CD14-positive monocyte (primary cell): ENCODE data around the gene NOD2. TPM values are rescaled to one million over a fixed set of nuclear protein-coding genes. Genes with fewer than 3 reads are reported as not detected.
A peak's percentile ranks its signal among the peaks of the same experiment; 100 is the strongest.

Experiments used
- DNase-seq, 3 donors: peaks; one replicate each; pipeline ENCODE4 v3.0.0-alpha.2; 2011 to 2022
- H2AFZ ChIP-seq: 2 replicates; pipeline ENCODE4 v1.6.0; 2012; ENCODE audit warnings: mild to moderate bottlenecking, low read depth, low read length, inconsistent platforms; ENCODE audit not compliant: insufficient read depth, poor library complexity, severe bottlenecking
- H3K27ac ChIP-seq, 2 donors: 1 replicate in 1 of 2; 2 replicates in 1 of 2; pipeline ENCODE4 v1.5.1; 2012 to 2013; ENCODE audit warnings: low read length in 2 of 2, control low read depth in 1 of 2, inconsistent platforms in 1 of 2, low read depth in 1 of 2, mild to moderate bottlenecking in 1 of 2
- H3K27me3 ChIP-seq, 2 donors: one replicate each; pipeline versions ENCODE4 v1.6.0 to v1.6.1; 2011 to 2013; ENCODE audit warnings: low read length in 2 of 2; ENCODE audit not compliant: control insufficient read depth in 2 of 2, insufficient read depth in 2 of 2
- H3K36me3 ChIP-seq, 2 donors: replicated peaks in 1 of 2; 1 replicate in 1 of 2; 2 replicates in 1 of 2; pipeline versions ENCODE4 v1.5.1 to v1.6.1; 2012 to 2013; ENCODE audit warnings: low read length in 2 of 2, control low read depth in 1 of 2, inconsistent platforms in 1 of 2, mild to moderate bottlenecking in 1 of 2; ENCODE audit not compliant: insufficient read depth in 2 of 2, control insufficient read depth in 1 of 2
- H3K4me1 ChIP-seq, 2 donors: 1 replicate in 1 of 2; 2 replicates in 1 of 2; pipeline versions ENCODE4 v1.5.1 to v1.6.1; 2012 to 2013; ENCODE audit warnings: low read length in 2 of 2, control low read depth in 1 of 2, inconsistent platforms in 1 of 2, mild to moderate bottlenecking in 1 of 2, moderate library complexity in 1 of 2; ENCODE audit not compliant: insufficient read depth in 2 of 2, control insufficient read depth in 1 of 2
- H3K4me2 ChIP-seq: replicated peaks from 2 replicates; pipeline ENCODE3; 2012; ENCODE audit warnings: low read length, moderate library complexity, mild to moderate bottlenecking; ENCODE audit not compliant: poor library complexity, severe bottlenecking; ENCODE audit errors: extremely low read depth
- H3K4me3 ChIP-seq, 3 experiments: fragments of 200-600 bp in 1 of 3; sonication (generic) in 1 of 3; replicated peaks in 1 of 3; 1 replicate in 2 of 3; 2 replicates in 1 of 3; pipeline ENCODE4 v1.5.1; 2011 to 2013; ENCODE audit warnings: low read length in 3 of 3, mild to moderate bottlenecking in 3 of 3, control low read depth in 2 of 3, low read depth in 2 of 3, inconsistent platforms in 1 of 3, moderate library complexity in 1 of 3
- H3K79me2 ChIP-seq: 2 replicates; pipeline ENCODE4 v1.6.0; 2012; ENCODE audit warnings: mild to moderate bottlenecking, control low read depth, inconsistent platforms, low read length, moderate library complexity; ENCODE audit not compliant: insufficient read depth
- H3K9ac ChIP-seq: 2 replicates; pipeline ENCODE4 v1.6.0; 2017; ENCODE audit warnings: low read length, mild to moderate bottlenecking; ENCODE audit not compliant: insufficient read depth, poor library complexity, severe bottlenecking
- H3K9me3 ChIP-seq, 2 donors: replicated peaks in 1 of 2; 1 replicate in 1 of 2; 2 replicates in 1 of 2; pipeline versions ENCODE4 v1.5.1 to v1.6.1; 2012 to 2013; ENCODE audit warnings: low read length in 2 of 2, control low read depth in 1 of 2; ENCODE audit not compliant: control insufficient read depth in 1 of 2, insufficient read depth in 1 of 2
- H4K20me1 ChIP-seq: 2 replicates; pipeline ENCODE4 v1.6.0; 2012; ENCODE audit warnings: mild to moderate bottlenecking, low read length, control low read depth, moderate library complexity; ENCODE audit not compliant: insufficient read depth
- H3K27ac Mint-ChIP-seq, 7 donors: one replicate each; pipeline ENCODE4 v1.8.0; 2020; ENCODE audit warnings: mild to moderate bottlenecking in 7 of 7, mixed read lengths in 7 of 7, moderate library complexity in 6 of 7, inconsistent platforms in 2 of 7
- H3K27me3 Mint-ChIP-seq, 3 donors: one replicate each; pipeline ENCODE4 v1.8.0; 2021 to 2022; ENCODE audit warnings: low read depth in 3 of 3, mild to moderate bottlenecking in 3 of 3, mixed read lengths in 3 of 3, moderate library complexity in 3 of 3, inconsistent platforms in 1 of 3
- H3K36me3 Mint-ChIP-seq, 2 donors: one replicate each; pipeline ENCODE4 v1.8.0; 2020; ENCODE audit warnings: mixed read lengths in 2 of 2, inconsistent platforms in 1 of 2, mild to moderate bottlenecking in 1 of 2
- H3K4me1 Mint-ChIP-seq: one replicate; pipeline ENCODE4 v1.8.0; 2020; ENCODE audit warnings: mild to moderate bottlenecking, mixed read lengths
- H3K4me3 Mint-ChIP-seq, 2 donors: one replicate each; pipeline ENCODE4 v1.8.0; 2020; ENCODE audit warnings: mild to moderate bottlenecking in 2 of 2, mixed read lengths in 2 of 2, moderate library complexity in 1 of 2
- H3K9me3 Mint-ChIP-seq, 7 donors: one replicate each; pipeline ENCODE4 v1.8.0; 2020 to 2022; ENCODE audit warnings: mixed read lengths in 7 of 7, mild to moderate bottlenecking in 6 of 7, moderate library complexity in 6 of 7, inconsistent platforms in 2 of 7
- CTCF ChIP-seq: fragments of 200-600 bp; IDR thresholded peaks from one replicate; pipeline ENCODE4 v1.8.0; 2022; ENCODE audit warnings: antibody characterized with exemption, mild to moderate bottlenecking
- WGBS: methylation state at CpG from one replicate; pipeline ENCODE4 v1.1.5; 2013; ENCODE audit warnings: missing lambda C conversion rate; ENCODE audit not compliant: insufficient coverage; 5-methylcytosine and 5-hydroxymethylcytosine counted together
- intact Hi-C, 2 donors: fragments of 100-400 bp; cut with micrococcal nuclease; formaldehyde crosslinking; loops; one replicate each; pipeline versions ENCODE4 v1.15.0 to v1.15.1; 2023
- polyA plus RNA-seq, 3 donors: library from polyadenylated mRNA; depleted of rRNA in 1 of 3; unstranded in 2 of 3; stranded (reverse) in 1 of 3; fragments of 300-500 nt in 2 of 3; fragments of >200 nt in 1 of 3; fragmentation: Illumina TruSeq in 2 of 3; gene quantifications; 1 replicate in 2 of 3; 2 replicates in 1 of 3; pipeline ENCODE4 v1.2.3, GENCODE V29; 2012 to 2021

Gene NOD2
- polyA plus RNA-seq, 3 donors = 18.5 to 83.3 (median 29.7) TPM

GRCh38 chr16:50692644-50692998 lies 785 bp upstream of the NOD2 start:
- H3K4me1 Mint-ChIP-seq = peaks cover 78% of the 10 kb centered on the region
- TF ChIP-seq CTCF = no peak
- Histone ChIP-seq H4K20me1 (no peaks in the 10 kb centered on the region), H3K4me1 (peaks cover 48 to 57% of the 10 kb centered on the region in 2 donors), H3K27ac (peak overlapping the region; percentile 34 to 100), H3K9ac (peak overlapping the region; percentile 95), H2AFZ (no peak overlapping the region), H3K27me3 (no peaks in the 10 kb centered on the region), H3K79me2 (peaks cover 54% of the 10 kb centered on the region), H3K4me2 (peak overlapping the region; percentile 99), H3K9me3 (no peaks in the 10 kb centered on the region), H3K4me3 (peak overlapping the region in 2 of 3 experiments; percentile 90 to 95), H3K36me3 (no peaks in the 10 kb centered on the region)
- WGBS = 87% methylated on average over 3 of the region's 4 CpGs
- intact Hi-C loops = loop anchor here in 1 of 2 donors (10.0 kb wide), 1 partner anchor 418 kb away; no protein-coding TSS in a partner anchor
- no peaks in the 10 kb centered on the region for H3K27me3 Mint-ChIP-seq
- no peak for DNase-seq
- H3K27ac Mint-ChIP-seq = peak overlapping the region in 6 of 7 donors; percentile 92 to 98 (median 98)
- no peaks in the 10 kb centered on the region for H3K9me3 Mint-ChIP-seq
- H3K4me3 Mint-ChIP-seq = peak overlapping the region; percentile 84 to 98
- peaks cover 6 to 14% of the 10 kb centered on the region in 2 donors for H3K36me3 Mint-ChIP-seq

- Mint-ChIP-seq H3K9me3 (no peaks in the 10 kb centered on the region), H3K4me1 (peaks cover 80% of the 10 kb centered on the region), H3K36me3 (peaks cover 14 to 29% of the 10 kb centered on the region in 2 donors), H3K27ac (peak overlapping the region; percentile 98 to 100 (median 99)), H3K4me3 (peak overlapping the region; percentile 95 to 99), H3K27me3 (no peaks in the 10 kb centered on the region)
- peak overlapping the region; percentile 95 for H3K9ac ChIP-seq
- H3K79me2 ChIP-seq = peaks cover 69% of the 10 kb centered on the region
- no peaks in the 10 kb centered on the region for H3K9me3 ChIP-seq
- H2AFZ ChIP-seq = no peak overlapping the region
- DNase-seq = no peak
- TF ChIP-seq CTCF = no peak
- peaks cover 58 to 63% of the 10 kb centered on the region in 2 donors for H3K4me1 ChIP-seq
- peak overlapping the region; percentile 97 to 100 for H3K27ac ChIP-seq
- intact Hi-C loops = loop anchor here (1.0 to 10.0 kb wide), 2 partner anchors 9 to 419 kb away; no protein-coding TSS in a partner anchor
- H3K36me3 ChIP-seq = peaks cover under 1 to 5% of the 10 kb centered on the region in 2 donors
- peak overlapping the region; percentile 99 for H3K4me2 ChIP-seq
- peaks cover 9% of the 10 kb centered on the region for H4K20me1 ChIP-seq
- H3K27me3 ChIP-seq = no peaks in the 10 kb centered on the region
- peak overlapping the region; percentile 88 to 95 (median 90) for H3K4me3 ChIP-seq
- no CpG with 5 or more reads among the region's 2 CpGs for WGBS
These were observed 800 bp downstream of the NOD2 start for GRCh38 chr16:50694206-50694605.
